BJ (cell line): ENCODE data around the gene UXS1. TPM values are rescaled to one million over a fixed set of nuclear protein-coding genes. Genes with fewer than 3 reads are reported as not detected.

ENCODE experiments used
- CTCF ChIA-PET: fragments of 350-600 bp; formaldehyde crosslinking; extraction: SDS; loops from one replicate; lab custom pipeline; 2021; ENCODE audit warnings: antibody characterized with exemption, inconsistent platforms; lab: Yijun Ruan, JAX
- POLR2A ChIA-PET: fragments of 300-600 bp; sonication (Branson Sonifier 250); formaldehyde crosslinking; extraction: SDS; loops from one replicate; lab custom pipeline; 2021; ENCODE audit warnings: antibody characterized with exemption; lab: Charles Lee
- DNase-seq: peaks from one replicate; pipeline ENCODE4 v3.0.0-alpha.2; 2011; ENCODE audit warnings: low read depth
- H3K27me3 ChIP-seq: 2 replicates; pipeline ENCODE4 v1.6.0; 2011; ENCODE audit warnings: low read length; ENCODE audit not compliant: control insufficient read depth, insufficient read depth
- H3K36me3 ChIP-seq: 2 replicates; pipeline ENCODE4 v1.5.1; 2011; ENCODE audit warnings: low read length; ENCODE audit not compliant: control insufficient read depth, insufficient read depth
- H3K4me3 ChIP-seq: 2 replicates; pipeline ENCODE4 v1.5.1; 2011; ENCODE audit warnings: low read depth, mild to moderate bottlenecking, control low read depth, low read length
- polyA plus RNA-seq: library from polyadenylated mRNA; depleted of rRNA; stranded (reverse); fragments of >200 nt; gene quantifications from 2 replicates; pipeline ENCODE4 v1.2.3, GENCODE V29; 2011
- TF ChIP-seq, protein P1 (sequence below): IDR thresholded peaks from 2 replicates; pipeline ENCODE4 v1.5.1; 2011; ENCODE audit warnings: low read depth, mild to moderate bottlenecking, control low read depth, inconsistent platforms, low read length, moderate library complexity; ENCODE audit not compliant: insufficient read depth

Gene UXS1
- polyA plus RNA-seq, 1 experiment: 46.3 TPM

DNA sequence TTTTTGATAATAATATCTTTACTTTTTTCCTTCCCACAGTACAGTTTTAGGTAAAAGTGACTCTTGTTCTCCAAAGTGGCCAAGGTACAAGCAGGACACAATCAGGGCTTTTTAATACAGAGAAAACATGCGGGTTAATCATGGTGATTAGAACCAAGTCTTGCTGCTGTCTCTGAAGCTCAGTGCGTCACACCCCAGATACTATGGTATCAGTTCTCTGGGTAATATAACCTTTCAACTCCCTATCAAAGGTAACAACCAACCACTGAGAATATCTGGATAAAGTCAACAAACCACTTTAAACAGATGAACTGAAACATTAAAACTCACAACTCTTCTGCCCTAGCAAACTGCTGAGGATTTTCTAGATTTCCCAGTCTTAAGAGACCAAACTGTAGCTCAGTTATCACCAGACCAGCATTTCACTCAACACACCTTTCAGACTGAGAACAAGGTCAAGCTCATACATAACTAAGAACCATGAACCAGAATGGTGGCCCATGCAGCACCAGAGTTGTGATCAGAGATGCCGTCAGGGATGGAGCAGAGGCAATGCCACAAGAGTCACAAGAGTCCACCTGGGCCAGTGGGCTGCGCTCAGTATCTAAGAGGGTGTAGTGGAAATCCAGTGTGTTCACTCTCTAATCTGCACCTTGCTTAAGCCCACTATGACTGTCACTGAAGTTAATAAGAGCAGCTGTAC, 103.0 kb downstream of the UXS1 start:
- POLR2A ChIA-PET: no interaction called here

DNA sequence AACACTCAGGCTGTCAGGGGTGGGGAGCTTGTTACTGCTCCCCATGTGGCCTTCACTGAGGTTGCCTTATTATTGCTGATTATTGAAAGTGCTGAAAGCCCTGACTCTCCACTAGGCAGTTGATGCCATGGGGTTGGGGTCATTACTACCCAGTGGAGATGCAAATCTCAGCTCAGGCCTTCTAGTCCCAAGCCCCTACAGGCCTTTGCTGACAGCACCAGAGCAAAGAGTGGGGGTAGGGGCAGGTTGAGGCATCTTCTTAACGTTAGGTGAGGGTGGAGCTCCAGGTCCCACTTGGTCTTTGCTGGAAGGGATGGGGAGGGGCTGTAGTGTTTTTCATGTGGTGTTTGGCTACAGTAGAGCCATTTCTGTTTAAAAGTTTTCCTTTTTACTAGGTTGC, 104.5 kb downstream of the UXS1 start:
- TF ChIP-seq, protein P1, sequence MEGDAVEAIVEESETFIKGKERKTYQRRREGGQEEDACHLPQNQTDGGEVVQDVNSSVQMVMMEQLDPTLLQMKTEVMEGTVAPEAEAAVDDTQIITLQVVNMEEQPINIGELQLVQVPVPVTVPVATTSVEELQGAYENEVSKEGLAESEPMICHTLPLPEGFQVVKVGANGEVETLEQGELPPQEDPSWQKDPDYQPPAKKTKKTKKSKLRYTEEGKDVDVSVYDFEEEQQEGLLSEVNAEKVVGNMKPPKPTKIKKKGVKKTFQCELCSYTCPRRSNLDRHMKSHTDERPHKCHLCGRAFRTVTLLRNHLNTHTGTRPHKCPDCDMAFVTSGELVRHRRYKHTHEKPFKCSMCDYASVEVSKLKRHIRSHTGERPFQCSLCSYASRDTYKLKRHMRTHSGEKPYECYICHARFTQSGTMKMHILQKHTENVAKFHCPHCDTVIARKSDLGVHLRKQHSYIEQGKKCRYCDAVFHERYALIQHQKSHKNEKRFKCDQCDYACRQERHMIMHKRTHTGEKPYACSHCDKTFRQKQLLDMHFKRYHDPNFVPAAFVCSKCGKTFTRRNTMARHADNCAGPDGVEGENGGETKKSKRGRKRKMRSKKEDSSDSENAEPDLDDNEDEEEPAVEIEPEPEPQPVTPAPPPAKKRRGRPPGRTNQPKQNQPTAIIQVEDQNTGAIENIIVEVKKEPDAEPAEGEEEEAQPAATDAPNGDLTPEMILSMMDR: no peak
- Histone ChIP-seq H3K27me3 (no peaks in the 10 kb centered on the region), H3K36me3 (no peaks in the 10 kb centered on the region), H3K4me3 (no peak overlapping the region)
- no peak for DNase-seq
- POLR2A ChIA-PET: no interaction called here
- CTCF ChIA-PET: interaction anchor here (0.9 to 1.2 kb wide), 2 partner anchors 8 to 12 kb away, joined by 3 to 4 read pairs; no protein-coding TSS in a partner anchor

More for the DNA sequence above, 103.0 kb downstream of the UXS1 start:
- Histone ChIP-seq H3K27me3 (no peaks in the 10 kb centered on the region), H3K36me3 (no peaks in the 10 kb centered on the region), H3K4me3 (no peak overlapping the region)
- DNase-seq: no peak
- CTCF ChIA-PET: interaction anchor here (1.9 kb wide), 1 partner anchor 514 kb away, joined by 4 read pairs; no protein-coding TSS in a partner anchor
- TF ChIP-seq, protein P1: no peak

DNA sequence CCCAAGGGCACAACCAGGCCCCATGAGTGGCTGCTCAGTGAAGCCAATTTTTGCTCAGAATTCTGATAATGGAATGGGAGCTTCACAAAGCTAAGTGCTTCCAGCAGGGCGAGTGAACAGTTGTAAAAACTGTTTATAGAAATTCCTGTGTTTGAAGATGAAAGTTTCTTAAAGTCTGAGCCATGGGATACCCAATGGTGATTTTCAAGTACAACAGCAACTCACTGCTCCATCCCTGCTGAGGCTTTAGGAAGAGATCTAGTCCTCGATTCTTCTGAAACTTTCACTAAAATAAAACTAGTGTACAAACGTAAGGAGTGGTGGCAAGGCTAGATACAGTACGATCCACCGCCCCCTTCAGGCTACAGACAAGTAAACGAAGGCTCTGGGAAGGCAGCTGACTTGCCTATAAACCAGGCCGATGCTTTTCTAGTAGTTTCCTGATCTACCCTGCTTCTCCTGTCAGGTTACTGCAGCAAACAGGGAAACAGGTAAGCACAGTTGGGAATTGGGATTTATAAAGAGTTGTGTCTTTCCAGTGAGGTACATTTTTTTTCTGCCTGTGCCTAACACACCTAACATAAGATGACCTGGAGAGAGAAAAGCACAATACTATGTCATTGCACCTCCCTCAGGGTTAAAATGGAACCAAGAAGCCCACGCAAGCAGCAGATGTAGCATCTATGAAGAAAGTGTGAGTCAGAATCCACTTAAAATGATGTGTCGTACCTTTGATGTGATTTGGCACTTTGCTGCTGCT, 108.7 kb downstream of the UXS1 start:
- TF ChIP-seq, protein P1: peak; percentile 64
- Histone ChIP-seq H3K4me3 (no peak overlapping the region), H3K27me3 (peaks cover 4% of the 10 kb centered on the region), H3K36me3 (no peaks in the 10 kb centered on the region)
- CTCF ChIA-PET: interaction anchor here (0.7 to 2.6 kb wide), 5 partner anchors 235 to 511 kb away, joined by 3 to 16 read pairs (median 5); no protein-coding TSS in a partner anchor
- POLR2A ChIA-PET: no interaction called here
- peak; percentile 9 for DNase-seq

DNA sequence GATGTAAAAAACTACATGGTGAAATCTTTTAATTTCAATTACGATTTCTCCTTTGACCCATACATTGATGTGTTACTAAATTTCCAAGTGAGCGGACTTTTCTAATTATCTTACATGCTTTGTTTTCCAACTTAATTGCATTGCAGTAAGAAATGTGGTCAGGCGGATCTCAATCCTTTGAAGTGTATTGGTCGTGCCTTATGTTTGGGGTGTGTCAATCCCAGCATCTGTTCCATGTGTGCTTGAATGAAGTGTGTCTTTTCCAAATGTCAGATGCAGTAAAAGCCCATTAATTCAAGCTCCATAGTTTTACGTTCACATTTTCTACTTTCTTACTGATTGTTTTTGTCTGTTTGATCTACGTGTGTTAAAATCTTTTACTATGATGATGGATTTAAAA, 113.1 kb downstream of the UXS1 start:
- TF ChIP-seq, protein P1: no peak
- CTCF ChIA-PET: no interaction called here
- no peak for DNase-seq

DNA sequence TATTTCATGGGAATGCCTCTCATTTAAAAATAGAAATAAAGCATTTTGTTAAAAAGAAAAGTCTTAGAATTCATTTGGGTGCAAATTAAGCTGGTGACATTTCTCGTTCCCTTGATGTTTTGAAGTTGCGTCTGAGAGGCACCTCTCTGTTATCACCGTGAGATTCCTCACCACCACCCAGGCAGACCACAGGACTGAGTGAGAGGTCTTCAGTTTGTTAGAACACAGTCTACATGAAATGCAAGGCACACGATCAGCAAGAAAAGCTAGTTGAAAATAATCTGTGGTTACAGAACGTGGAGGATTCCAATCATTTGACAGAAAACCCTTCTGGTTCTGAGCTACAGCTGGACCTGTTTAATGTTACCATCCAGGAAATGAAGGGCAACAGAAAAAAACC, 116.0 kb downstream of the UXS1 start:
- Histone ChIP-seq H3K4me3 (no peak overlapping the region), H3K27me3 (peaks cover 4% of the 10 kb centered on the region), H3K36me3 (no peaks in the 10 kb centered on the region)
- POLR2A ChIA-PET: no interaction called here
- TF ChIP-seq, protein P1: no peak
- no peak for DNase-seq
- CTCF ChIA-PET: no interaction called here

More for the DNA sequence above, 113.1 kb downstream of the UXS1 start:
- POLR2A ChIA-PET: no interaction called here
- Histone ChIP-seq H3K36me3 (no peaks in the 10 kb centered on the region), H3K27me3 (peaks cover 4% of the 10 kb centered on the region), H3K4me3 (no peak overlapping the region)
